DMS114 treated with DMSO at 0.1 percent for 48 hours (cell line): ENCODE data around the gene MAST1.
"Not testable (repeated sequence)": the region's sequence is repeated elsewhere in the genome, so short reads cannot be mapped to it uniquely, and the experiment has no call there.

Experiments used
- DNase-seq: peaks from one replicate; lab custom pipeline; 2025; ENCODE audit not compliant: unreplicated experiment; lab: John Stamatoyannopoulos, UW

The MAST1 gene

DNA sequence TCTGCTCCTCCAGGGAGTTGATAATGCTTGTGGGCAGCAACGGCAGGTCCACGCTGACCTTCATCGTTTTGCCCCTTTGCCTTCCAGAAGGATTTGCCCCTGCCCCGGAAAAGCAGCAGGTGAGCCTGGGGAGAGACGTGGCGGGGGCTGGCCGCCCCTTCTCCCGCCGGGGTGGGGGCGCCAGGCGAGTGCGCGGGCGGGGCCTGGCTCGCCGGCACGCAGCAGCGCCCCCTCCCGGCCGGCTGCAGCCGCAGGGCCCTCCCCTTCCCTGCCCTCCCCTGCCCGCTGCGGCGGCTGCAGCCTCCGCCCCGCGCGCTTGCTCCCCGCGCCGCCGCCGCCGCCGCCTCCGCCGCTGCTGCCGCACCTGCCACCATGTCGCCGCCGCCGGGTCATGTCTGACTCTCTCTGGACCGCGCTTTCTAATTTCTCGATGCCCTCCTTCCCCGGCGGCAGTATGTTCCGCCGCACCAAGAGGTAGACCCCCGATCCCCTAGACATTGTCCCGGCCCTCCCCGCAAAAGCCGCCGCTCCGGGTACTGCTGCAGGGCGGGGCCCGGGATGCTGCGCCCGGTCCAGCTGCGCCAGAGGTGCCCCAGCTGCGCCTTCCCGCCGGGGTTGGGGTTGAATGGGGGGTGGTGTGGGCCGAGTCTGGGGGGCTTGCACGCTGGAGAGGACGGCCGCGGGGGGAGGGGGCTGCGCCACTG is at the start of gene MAST1:
TSS of gene MAST1 (plus strand) at position 334 of the 704 bp plus-strand sequence. CDS start at position 392, 58 bp downstream.
- no peak for DNase-seq

DNA sequence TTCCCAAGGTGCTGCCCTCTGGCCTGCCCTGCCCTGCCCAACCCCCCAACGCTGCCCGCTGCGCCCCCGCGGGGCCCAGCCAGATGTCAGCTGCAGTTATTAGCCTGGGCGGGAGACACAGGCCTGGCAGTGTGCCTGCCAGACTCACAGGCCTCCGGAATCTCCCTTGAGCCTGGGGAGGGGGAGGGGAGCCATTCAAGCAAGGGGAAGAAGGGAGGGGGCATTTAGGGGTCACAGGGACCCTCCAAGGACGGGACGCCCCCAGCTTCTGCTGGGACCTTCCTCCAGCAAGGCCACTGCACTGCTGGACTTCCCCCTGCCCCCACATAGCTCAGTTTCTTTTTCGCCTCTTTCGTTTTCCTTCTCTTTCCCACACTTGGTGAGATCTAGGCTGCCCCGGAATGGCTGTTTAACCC is 49.6 kb upstream of the MAST1 start:
- no peak for DNase-seq

DNA sequence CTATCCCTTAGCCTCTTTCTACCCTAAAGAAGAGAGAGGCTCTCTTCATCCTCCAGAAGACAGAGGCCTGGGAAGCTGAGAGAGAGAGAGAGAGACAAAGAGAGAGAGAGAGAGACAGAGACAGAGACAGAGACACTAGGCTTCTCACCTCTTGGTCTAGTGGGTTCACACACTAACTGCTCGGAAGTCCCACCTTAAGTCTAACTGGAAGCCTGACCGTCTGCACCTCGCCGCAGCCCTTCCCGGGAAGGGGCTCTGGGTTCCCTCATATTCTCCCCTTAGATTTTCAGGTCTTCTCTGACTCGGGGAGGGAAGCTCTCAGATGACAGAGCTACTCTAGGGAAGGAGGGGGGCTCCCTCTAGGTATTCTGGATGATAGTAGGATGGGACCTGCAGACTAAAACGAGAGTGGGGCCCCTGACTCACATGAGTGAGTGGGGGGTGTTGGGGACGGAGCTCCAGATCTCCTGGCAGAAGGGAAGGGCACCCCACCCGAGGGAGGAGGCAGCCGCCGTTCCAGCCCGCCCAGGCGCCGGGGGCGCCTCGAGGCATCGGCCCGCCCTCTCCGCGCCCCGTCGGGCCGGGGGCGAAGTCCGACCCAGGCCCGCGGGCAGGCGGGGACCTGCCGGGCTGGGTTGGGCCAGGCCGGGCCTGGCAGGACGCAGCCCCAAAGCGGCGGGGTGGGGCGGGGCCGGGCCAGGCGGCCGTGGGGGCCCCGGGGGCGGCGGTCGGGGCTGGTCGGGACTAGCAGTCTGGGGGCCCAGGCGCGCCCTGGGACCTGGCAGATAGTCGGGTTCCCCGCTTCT is 49.0 kb upstream of the MAST1 start:
- DNase-seq: no peak

DNA sequence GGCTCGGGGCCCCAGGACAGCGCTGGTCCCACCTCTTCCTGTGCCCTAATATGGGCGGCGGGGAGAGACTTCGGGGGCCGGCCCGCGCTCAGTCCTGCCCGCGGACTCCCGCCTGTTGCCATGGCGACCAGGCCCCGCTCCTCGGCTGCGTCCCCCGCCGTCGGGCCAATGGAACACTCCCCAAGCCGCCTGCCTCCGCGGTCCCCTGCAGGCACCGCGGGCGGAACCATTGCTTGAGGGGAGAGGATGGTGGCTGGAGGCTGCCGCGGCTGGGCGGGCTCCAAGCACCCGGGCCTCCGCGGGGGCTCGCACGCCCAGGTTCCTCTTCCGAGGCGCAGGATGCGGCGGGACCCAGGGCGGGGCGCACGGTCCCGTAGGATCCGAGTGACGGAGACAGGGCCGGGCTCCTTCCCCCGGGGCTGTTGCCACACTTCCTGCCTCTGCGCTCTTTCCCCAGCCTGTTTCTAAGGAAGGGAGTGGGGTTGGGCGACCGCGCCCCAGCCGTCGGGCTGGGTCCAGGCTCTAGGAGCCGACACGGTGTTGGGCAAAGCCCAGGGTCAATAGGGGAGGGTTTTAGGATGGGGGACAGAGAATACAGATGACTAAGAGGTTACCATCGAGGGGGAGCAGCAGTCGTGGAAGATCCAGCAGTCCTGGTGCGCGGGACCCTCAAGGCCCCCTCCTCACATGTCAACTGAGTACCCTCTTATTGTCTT is 48.3 kb upstream of the MAST1 start:
- peak; percentile 69 for DNase-seq

DNA sequence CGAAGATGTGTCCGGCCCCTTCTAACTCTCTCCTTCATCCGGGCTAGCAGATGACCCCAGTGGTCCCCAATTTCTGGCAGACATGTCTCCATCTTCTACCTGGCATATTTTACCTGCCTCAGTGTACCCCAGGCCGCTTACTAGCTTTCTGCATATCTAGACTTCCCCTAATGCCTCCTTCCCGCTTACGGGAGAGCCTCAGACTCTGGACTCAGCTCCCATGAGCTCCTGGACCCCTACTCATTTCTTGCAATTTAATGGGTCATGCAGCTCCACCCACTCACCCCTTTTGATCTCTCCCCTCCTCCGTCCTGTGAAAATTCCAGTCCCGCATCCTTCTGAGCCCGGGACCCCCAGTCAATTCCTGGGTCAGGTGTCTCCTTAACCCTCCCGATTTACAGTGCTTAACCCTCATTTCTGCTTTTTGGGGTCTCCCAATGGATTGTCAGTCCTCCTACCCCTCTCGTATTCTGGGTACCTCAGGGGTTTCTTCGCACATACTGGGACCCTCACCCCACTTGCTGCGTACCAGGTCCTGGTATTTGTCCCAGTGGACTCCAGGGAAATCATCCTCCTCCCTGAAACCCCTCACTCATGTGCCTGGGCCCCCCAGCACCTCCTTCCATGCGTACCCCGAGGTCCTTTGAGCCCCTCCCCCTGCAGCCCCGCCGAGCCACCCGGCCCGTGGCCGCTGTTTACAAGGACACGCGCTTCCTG is 47.5 kb upstream of the MAST1 start:
- DNase-seq: no peak

DNA sequence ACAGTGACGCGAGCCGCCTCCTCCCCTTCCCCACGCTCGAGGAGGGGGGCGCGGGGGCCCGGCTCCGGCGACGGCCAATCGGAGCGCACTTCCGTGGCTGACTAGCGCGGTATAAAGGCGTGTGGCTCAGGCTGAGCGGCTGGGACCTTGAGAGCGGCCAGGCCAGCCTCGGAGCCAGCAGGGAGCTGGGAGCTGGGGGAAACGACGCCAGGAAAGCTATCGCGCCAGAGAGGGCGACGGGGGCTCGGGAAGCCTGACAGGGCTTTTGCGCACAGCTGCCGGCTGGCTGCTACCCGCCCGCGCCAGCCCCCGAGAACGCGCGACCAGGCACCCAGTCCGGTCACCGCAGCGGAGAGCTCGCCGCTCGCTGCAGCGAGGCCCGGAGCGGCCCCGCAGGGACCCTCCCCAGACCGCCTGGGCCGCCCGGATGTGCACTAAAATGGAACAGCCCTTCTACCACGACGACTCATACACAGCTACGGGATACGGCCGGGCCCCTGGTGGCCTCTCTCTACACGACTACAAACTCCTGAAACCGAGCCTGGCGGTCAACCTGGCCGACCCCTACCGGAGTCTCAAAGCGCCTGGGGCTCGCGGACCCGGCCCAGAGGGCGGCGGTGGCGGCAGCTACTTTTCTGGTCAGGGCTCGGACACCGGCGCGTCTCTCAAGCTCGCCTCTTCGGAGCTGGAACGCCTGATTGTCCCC is 46.8 kb upstream of the MAST1 start, which contains the start of gene JUNB:
TSS of gene JUNB (plus strand) at position 142 of the 706 bp plus-strand sequence. CDS start at position 428, 286 bp downstream.
- peak; percentile 63 for DNase-seq

DNA sequence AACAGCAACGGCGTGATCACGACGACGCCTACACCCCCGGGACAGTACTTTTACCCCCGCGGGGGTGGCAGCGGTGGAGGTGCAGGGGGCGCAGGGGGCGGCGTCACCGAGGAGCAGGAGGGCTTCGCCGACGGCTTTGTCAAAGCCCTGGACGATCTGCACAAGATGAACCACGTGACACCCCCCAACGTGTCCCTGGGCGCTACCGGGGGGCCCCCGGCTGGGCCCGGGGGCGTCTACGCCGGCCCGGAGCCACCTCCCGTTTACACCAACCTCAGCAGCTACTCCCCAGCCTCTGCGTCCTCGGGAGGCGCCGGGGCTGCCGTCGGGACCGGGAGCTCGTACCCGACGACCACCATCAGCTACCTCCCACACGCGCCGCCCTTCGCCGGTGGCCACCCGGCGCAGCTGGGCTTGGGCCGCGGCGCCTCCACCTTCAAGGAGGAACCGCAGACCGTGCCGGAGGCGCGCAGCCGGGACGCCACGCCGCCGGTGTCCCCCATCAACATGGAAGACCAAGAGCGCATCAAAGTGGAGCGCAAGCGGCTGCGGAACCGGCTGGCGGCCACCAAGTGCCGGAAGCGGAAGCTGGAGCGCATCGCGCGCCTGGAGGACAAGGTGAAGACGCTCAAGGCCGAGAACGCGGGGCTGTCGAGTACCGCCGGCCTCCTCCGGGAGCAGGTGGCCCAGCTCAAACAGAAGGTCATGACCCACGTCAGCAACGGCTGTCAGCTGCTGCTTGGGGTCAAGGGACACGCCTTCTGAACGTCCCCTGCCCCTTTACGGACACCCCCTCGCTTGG is 46.1 kb upstream of the MAST1 start:
- no peak for DNase-seq

DNA sequence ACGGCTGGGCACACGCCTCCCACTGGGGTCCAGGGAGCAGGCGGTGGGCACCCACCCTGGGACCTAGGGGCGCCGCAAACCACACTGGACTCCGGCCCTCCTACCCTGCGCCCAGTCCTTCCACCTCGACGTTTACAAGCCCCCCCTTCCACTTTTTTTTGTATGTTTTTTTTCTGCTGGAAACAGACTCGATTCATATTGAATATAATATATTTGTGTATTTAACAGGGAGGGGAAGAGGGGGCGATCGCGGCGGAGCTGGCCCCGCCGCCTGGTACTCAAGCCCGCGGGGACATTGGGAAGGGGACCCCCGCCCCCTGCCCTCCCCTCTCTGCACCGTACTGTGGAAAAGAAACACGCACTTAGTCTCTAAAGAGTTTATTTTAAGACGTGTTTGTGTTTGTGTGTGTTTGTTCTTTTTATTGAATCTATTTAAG is 45.4 kb upstream of the MAST1 start:
- no peak for DNase-seq

DNA sequence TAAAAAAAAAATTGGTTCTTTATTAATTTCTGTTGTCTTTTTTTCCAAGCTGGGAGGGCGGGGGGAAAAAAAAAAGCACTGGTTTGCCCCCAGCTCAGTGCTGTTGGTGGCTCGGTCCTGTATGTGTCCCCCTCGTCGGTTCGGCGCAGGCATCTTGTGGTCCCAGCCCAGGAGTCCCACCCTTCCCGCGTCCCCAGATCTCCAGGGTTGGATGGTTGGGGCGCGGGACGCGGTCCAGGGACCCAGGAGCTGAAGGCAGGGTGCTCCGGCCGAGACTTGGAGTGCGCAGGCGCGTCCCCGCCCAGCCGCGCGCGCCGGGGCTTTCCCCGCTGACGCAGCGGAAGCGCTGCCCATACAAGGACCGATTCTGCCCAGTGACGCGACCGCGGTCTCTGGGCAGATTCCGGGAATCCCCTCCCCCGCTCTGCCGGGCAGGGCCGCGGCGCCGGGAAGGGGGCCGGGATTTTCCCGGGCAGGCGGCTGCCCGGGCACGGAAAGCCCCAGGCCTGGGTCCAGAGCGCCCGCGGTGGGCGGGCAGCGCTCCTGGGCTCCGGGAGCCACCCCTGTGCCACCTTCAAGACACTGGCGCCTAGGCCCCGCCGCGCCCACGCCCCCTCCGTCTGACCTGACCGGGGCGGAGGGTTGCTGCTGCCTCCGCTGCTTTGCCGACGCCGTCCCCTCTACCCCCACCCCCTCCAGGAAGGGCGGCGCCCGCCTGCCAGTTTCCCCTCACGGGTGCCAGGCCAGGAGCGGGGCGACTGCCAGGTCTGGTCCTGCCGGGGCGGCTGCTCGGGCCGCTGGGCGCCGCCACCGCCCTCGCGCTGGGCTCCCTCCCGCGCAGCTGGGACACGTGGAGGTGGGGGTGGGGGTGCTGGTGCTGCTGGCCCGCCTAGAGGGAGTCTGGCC is 44.8 kb upstream of the MAST1 start:
- DNase-seq: peak; percentile 59

DNA sequence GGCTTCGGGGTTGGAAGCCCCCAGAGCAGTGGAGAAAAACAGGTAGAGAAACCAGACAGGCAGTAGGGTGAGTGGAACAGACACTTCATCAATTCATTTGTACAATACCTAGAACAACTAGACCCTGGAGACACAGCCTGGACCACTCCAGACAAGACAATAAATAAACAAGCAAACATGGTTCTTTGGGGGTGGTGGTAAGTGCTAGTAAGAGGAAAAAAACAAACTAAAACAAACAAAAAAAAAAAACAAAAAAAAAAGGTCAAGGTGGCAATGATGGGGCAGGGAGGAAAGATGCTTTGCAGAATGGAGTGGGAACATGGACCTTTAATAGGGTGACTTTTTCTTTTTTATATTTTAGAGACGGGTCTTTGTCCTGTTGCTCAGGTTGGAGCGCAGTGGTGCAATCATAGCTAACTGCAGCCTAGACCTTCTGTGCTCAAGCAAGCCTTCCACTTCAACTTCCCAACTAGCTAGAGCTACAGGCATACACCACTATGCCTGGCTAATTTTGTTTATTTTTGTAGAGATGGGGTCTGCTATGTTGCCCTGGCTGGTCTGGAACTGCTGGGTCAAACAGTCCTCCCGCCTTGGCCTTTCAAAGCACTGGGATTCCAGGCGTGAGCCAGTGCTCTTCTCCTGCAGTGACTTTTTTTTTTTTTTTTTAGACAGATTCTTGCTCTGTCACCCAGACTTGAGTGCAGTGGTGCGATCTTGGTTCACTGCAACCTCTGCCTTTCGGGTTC is 43.9 kb upstream of the MAST1 start:
- DNase-seq: no peak

DNA sequence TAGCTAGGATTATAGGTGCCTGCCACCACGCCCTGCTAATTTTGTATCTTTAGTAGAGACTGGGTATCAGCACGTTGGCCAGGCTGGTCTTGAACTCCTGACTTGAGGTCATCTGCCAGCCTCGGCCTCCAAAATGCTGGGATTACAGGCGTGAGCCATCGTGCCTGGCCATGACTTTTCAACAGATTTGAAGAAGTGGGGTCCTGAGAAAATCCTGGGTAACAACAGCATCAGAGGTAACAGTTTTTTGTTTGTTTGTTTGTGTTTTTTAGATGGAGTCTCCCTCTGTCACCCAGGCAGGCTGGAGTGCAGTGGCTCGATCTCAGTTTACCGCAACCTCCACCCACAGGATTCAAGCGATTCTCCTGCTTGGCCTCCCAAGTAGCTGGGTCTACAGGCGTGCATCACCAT is 43.3 kb upstream of the MAST1 start:
- DNase-seq: no peak

DNA sequence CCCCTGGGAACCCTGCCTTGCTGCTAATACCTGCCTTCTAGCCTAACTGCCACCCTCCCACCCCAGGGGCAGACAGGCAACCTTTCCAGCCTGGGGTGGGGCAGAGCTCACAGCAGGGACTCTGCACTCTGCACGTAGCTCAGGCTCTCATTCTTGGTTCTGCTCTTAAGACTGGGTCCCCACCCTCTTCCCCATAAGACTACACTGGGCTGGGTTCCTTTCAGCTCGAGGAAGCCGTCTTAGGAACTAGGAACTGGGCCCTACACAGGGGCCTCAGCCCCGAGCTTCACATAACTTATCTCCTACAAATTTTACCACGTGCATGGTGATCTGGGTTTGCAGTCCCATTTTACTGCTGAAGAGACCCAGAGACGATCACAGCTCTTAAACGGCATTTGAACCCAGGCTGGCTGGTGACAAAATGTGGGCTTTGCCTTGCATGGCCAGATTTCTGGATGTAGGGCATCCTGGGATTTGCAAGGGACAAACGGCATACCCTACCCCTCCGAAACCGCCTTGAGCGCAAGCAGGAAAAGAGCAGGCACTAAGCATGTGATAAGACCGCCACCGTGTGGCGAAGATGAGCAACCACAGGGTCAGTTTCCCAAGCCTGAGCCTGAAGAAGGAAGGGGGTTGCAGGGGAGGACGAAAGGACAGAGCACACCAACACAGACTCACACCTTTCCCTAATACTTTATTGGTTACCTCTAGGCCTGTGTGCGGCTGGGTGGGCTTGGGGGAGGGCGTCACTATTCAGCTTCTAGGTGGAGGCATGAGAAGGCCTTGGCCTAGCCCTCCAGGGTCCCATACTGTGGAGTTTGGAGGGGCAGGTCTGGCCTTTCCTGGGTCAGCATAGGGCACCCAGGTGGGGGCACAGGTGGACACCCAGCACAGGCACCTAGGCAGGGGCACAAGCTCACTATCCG is 41.9 kb upstream of the MAST1 start:
- peak; percentile 64 for DNase-seq

DNA sequence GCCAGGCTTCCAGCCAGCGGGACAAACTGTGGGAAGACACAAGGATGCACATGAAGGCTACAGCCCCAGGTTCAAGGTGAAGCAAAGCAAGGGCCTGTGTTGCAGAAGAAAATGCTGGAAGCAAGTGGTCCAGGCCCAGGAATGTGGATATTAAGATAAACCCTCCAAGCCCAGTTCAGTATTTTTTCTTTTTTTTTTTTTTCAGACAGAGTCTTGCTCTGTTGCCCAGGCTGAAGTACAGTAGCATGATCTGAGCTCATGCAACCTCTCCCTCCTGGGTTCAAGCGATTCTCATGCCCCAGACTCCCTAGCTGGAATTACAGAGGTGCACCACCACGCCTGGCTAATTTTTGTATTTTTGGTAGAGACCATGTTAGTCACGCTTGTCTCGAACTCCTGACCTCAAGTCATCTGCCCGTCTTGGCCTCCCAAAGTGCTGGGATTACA is 41.2 kb upstream of the MAST1 start:
- DNase-seq: no peak

DNA sequence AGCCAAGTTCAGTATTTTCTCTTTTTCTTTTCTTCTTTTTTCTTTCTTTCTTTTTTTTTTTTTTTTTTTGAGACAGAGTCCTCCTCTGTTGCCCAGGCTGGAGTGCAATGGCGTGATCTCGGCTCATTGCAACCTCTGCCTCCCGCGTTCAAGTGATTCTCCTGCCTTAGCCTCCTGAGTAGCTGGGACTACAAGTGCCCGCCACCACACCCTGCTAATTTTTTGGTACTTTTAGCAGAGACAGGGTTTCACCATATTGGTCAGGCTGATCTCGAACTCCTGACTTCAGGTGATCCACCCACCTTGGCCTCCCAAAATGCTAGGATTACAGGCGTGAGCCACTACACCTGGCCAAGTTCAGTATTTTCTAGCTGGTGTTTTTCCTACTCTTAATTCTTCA is 40.7 kb upstream of the MAST1 start:
- not testable (repeated sequence) for DNase-seq

DNA sequence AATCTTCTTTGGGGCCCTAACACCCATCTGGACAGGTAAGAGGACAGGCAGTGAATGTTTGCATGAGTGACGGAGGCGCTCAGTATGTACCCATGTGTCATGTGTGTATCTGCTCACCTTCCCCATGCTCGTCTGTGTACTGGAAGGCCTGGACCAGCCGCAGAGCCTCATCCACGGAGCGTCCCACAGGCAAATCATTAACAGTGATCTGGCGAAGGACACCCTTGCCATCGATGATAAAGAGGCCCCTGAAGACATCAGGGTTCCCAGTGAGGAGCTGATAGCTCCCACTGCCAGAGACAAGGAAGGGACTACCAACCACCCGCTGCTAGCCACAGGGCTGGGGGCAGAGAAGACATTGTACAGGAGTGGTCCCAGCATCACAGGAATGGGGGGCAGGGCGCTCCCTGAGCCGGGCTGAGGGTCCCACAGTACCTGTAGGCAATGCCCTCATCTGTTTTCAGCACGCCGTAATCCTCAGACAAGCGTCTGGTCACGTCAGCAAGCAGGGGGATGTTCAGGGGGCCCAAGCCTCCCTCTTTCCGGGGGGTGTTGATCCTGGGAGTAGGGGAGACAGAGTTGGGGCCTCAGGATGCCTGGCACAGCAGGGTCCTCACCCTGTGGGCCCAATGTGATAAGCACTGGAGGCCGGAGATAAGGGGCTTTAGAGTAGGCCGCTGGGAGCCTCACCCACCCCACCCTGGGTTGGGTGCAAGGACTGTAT is 38.4 kb upstream of the MAST1 start:
- DNase-seq: no peak

DNA sequence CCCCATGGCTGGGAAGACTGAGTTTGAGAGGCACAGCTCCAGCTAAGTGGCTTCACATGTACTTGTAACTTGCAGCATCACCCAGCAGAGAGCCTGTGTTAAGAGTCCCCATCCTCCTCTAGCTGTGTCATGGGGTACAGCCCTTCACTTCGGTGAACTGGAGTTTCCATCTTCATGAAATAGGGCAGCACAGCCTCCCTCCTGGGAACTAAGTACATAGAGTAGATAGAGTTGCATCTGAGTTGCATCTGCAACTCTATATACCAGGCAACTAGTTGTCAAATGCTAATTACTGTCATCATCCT is 37.9 kb upstream of the MAST1 start:
- no peak for DNase-seq
